Measurements from ENCODE around the gene SPAG16.

SPAG16 gene

GRCh38 chr2:214203214-214203613 is 919.0 kb downstream of the SPAG16 start:
- DNase-seq, result no peak

GRCh38 chr2:214203744-214204289 is 919.6 kb downstream of the SPAG16 start:
- DNase-seq, result no peak

GRCh38 chr2:214215107-214215506 is 930.8 kb downstream of the SPAG16 start:
- no peak for DNase-seq

GRCh38 chr2:214217136-214217535 is 932.9 kb downstream of the SPAG16 start:
- DNase-seq, result no peak

GRCh38 chr2:214217599-214217998 is 933.3 kb downstream of the SPAG16 start:
- no peak for DNase-seq

- no peak for DNase-seq
Measured at GRCh38 chr2:214220251-214220650, 936.0 kb downstream of the SPAG16 start.

GRCh38 chr2:214226061-214226460 is 941.8 kb downstream of the SPAG16 start:
- no peak for DNase-seq

- no peak for DNase-seq
Measured at GRCh38 chr2:214232271-214232670, 948.0 kb downstream of the SPAG16 start.

GRCh38 chr2:214233164-214233563 is 948.9 kb downstream of the SPAG16 start:
- no peak for DNase-seq

- DNase-seq, result no peak
Measured at GRCh38 chr2:214242797-214243196, 958.5 kb downstream of the SPAG16 start.

GRCh38 chr2:214244847-214245246 is 960.6 kb downstream of the SPAG16 start:
- DNase-seq, result no peak

GRCh38 chr2:214246417-214246816 is 962.2 kb downstream of the SPAG16 start:
- DNase-seq, result no peak

GRCh38 chr2:214247531-214247930 is 963.3 kb downstream of the SPAG16 start:
- DNase-seq, result no peak

GRCh38 chr2:214255046-214255445 is 970.8 kb downstream of the SPAG16 start:
- no peak for DNase-seq

- no peak for DNase-seq
Measured at GRCh38 chr2:214261683-214262082, 977.4 kb downstream of the SPAG16 start.

GRCh38 chr2:214264171-214264570 is 979.9 kb downstream of the SPAG16 start:
- no peak for DNase-seq

GRCh38 chr2:214265991-214266489 is 981.8 kb downstream of the SPAG16 start:
- no peak for DNase-seq

GRCh38 chr2:214277880-214278279 is 993.6 kb downstream of the SPAG16 start:
- DNase-seq, result no peak

GRCh38 chr2:214286011-214286410 is 1001.7 kb downstream of the SPAG16 start:
- no peak for DNase-seq

- no peak for DNase-seq
Measured at GRCh38 chr2:214293593-214293992, 1009.3 kb downstream of the SPAG16 start.

- DNase-seq, result no peak
Measured at GRCh38 chr2:214294426-214294825, 1010.2 kb downstream of the SPAG16 start.

GRCh38 chr2:214297423-214297822 is 1013.2 kb downstream of the SPAG16 start:
- DNase-seq, result no peak

- no peak for DNase-seq
Measured at GRCh38 chr2:214310319-214310718, 1026.1 kb downstream of the SPAG16 start.

- DNase-seq, result no peak
Measured at GRCh38 chr2:214311031-214311533, 1026.8 kb downstream of the SPAG16 start.
